GM21786 (cell line): ENCODE measurements around the gene CDH16.
"Not testable (repeated sequence)": the region's sequence is repeated elsewhere in the genome, so short reads cannot be mapped to it uniquely, and the experiment has no call there.

Source experiments
- ATAC-seq: cut with Tn5 transposase; IDR thresholded peaks from one replicate; pipeline ENCODE4 v1.9.1; 2021; ENCODE audit not compliant: unreplicated experiment

Gene CDH16

DNA sequence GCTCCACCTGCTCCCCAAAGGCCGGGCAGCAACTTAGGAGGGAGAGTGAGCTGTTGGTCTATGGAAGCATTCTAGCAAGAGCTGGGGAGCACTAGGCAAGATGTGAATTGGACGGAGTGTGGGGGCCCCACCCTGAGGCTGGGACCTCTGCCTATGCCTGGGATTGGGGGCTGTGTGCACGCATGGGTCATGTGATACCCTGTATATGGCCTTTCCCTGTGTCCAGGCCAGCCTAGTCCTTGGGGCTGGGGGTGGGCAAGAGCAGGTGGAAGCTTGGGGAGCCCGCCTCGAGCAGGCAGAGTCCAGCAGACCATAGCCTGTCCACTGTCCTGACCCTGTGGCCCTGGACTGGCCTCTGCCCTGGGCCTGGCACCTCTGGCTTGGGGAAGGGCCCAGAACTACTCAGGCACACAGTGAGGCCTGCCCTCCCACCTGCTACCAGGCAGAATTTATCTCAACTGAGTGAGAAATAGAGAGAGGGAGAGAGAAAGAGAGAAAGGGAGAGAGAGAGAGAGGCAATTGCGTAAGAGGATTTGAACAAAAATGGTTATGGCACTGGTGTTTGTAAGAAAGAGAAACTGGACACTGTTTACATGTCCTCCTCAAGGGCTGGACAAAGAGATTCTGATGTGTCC, 19.3 kb downstream of the CDH16 start:
- no peak for ATAC-seq

DNA sequence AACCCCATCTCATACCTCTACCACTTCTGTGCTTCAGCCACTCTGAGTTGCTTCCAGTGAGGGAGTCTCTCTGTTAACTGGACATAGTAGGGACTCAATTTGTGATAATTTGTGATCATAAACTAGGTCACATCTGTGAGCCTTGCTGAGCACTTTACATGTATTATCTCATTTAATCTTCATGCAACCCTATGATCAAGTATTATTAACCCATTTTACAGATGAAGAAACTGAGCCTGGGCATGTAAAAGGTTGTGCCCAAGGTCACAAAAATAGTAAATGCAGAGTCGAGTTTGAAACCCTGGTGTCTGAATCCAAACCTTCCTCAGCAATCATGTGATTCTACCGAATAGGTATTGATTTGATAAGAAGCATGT, 19.8 kb downstream of the CDH16 start:
- ATAC-seq: no peak

DNA sequence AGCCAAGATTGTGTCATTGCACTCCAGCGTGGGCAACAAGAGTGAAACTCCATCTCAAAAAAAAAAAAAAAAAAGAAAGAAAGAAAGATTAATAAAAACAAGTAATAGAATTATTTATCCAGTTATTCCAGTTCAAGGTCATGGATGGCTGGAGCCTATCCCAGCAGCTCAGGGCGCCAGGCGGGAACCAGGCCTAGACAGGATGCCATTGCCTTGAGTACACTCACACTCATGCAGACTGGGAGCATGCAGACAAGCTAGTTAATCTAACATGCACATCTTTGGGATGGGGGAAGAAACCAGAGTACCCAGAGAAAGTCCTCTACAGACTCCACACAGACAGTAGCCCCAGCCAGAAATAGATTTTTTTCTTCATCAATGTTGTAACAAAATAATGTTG, 20.5 kb downstream of the CDH16 start:
- no peak for ATAC-seq

DNA sequence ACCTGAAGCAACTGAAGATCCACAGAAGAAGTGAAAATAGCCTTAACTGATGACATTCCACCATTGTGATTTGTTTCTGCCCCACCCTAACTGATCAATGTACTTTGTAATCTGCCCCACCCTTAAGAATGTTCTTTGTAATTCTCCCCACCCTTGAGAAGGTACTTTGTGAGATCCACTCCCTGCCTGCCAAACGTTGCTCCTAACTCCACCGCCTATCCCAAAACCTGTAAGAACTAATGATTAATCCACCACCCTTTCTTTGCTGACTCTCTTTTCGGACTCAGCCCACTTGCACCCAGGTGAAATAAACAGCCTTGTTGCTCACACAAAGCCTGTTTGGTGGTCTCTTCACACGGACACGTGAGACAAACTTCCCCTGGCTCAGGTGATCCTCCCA, 22.0 kb downstream of the CDH16 start:
- ATAC-seq: not testable (repeated sequence)

DNA sequence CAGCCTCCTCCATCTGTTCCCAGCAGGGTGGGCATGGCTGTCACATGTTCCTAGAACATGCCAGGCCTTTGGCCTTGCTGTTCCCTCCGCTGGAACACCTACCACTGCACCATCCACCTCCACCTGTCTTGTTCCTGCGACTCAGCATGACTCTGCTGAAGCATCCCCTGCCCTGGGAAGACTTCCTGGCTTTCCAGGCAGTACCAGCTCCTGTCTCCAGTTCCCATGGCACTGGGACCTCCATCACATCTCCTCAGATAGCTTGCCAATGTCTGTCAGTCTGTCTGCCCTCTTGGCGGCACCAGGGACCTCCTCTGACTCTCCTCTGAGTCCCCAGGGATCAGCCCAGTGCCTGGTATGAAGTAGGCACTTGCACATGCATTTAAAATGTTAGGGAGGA, 22.7 kb downstream of the CDH16 start:
- no peak for ATAC-seq

DNA sequence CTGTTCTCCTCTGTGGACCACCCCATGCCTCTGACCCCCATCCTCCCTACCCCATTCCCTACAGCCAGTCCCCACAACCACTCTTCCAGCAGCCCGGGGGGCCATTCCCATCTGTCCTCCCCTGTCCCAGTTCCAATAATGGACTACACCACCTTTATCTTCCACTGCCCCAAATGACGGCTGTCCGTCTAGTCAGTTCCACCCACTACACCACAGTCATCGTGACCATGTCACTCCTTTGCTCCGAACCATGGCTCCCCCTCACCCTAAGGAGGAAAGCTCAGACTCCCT, 23.1 kb downstream of the CDH16 start:
- ATAC-seq: no peak

DNA sequence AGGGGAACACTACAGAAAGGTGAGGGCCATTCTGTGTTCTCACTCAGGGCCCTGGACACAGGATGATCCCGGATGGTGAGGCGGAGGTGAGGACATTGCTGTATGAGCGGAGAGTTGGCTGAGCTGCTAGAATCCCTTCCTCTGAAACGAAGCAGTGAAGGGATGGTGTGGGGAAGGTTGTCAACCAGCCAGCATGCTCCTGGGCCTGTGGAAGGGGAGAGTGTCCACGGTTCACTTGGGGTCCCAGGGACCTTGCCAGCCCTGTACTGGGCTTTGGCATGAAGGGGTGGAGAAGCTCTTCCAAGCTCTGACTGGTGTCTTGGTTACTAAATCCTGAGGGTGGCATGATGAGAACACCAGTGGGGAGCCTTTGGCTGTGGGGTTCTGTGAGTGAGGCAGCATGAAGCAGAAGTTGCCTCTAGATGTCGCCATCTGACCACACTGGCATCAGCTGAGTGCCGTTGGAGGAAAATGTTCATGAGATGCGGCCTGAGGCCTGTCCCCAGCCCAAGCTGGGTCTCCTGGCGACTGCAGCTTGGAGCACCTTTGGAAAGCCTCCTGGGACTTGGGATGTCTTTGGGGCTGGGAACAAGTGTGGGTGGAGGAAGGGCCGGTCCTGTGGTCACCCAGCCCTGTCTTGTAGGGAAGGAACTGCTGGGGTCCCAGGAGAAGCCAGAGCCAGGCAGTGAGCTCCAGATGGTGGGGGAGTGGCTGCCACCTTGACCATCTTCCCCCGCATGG, 23.6 kb downstream of the CDH16 start:
- no peak for ATAC-seq

DNA sequence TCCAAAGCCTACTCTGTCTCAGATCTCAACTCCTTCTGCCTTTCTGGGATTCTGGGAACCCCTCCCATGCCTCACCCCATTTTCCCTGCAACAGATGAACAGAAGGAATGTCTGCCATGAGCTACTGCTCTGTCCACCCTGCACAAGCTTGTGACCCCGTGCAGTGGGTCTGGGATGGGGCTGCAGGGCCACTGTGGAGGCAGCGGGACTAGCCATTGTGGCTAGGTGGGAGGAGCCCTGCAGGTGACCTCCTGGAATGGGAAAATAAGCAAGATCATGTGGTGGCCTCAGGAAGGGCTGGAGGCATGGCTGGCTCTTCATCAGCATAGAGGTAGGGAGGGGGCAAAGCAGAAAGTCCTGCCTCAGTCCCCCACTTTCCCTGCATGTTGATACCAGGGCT, 24.6 kb downstream of the CDH16 start:
- ATAC-seq: no peak

DNA sequence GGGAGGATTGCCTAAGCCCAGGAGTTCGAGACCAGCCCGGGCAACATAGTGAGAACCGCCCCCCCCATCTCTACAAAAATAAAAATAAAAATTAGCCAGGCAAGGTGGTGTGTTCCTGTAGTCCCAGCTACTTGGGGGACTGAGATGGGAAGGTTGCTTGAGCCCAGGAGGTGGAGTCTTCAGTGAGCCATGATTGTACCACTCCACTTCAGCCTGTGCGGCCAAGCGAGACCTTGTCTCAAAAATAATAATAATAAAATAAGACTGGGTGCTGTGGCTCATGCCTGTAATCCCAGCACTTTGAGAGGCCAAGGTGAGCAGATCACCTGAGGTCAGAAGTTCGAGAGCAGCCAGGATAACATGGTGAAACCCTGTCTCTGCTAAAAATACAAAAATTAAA, 26.9 kb downstream of the CDH16 start:
- ATAC-seq: no peak

DNA sequence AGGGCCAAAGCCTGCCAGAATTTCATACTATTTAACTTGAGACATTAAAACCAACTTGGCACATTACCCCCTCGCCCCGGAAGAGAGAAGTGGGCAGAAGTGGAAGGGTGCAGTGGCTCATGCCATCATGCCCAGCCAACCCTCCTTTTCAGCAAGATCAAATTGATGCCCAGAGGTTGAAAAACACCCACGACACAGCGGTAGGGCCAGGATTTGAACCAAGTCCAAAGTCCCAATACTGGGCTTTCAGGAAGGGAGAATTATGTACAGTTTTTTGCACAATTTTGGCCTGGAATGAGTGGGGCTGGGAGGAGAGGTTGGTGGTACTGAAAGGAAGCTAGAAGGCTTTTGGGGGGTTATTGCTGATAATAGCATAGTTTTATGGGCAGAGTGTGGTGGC, 27.3 kb downstream of the CDH16 start:
- no peak for ATAC-seq

DNA sequence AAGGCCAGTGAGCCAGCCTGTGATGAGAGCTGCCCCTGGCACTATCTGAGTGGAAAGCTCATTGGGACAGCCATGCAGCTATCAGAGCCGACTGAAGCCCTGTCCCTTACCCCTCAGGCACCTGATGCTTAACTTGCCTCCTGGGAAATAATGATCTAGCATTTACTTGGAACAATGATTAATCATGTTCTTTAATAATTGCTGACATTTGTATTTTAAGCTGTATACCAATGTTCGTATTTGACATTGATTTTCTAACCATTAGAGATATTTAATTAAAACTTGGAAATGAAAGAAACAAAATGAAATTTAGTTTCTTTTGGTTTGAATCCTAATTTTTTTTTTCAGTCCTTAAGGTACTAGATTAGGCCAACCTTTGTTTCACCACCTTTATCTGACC, 27.9 kb downstream of the CDH16 start:
- no peak for ATAC-seq

DNA sequence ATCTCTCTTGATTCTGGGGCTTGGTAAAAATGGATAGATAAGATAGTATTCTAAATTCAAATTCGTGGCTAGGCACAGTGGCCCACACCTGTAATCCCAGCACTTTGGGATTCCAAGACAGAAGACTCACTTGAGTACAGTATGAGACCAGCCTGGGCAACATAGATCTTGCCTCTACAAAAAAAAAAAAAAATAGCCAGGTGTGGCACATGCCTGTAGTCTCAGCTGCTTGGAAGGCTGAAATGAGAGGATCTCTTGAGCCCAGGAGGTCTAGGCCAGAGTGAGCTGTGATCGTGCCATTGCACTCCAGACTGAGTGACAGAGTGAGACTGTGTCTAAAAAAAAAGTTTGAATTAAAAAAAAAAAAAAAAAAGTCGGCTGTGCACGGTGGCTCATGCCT, 29.1 kb downstream of the CDH16 start:
- no peak for ATAC-seq

DNA sequence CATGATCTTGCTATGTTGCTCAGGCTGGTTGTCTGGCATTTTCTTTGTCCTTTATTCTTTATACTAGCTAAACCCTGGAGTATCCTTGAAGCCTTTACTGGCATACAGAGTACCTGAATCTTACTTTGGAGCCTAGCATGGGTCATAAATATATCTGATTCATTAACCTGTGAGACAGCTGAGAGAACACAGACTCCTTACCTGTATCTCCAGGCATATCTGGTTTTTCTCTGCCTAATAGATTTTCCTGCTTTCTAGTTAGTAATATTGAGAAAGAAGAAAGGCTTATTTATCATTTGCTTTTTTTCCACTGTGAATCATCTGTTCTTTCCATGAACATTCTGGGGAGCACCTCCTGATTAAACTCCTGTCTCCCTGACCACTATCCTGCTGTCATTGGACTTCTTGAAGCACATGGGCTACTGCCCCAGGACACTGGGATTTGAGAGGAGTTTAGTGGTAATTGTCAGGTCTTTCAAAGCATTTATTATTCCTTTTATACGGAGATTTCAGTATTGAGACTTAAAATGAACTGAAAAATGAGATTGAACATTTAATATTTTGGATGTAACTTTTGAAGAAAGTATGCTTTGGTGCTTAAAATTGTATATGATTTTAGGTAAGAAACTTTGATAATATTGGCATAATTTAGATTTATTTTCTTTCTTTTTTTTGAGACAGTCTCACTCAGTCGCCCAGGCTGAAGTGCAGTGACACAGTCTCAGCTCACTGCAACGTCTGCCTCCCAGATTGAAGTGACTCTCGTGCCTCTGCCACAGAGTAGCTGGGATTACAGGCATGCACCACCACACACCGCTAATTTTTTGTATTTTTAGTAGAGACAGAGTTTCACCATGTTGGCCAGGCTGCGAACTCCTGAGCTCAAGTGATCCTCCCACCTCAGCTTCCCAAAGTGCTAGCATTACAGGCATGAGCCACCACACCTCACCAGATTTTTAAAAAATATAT, 29.8 kb downstream of the CDH16 start:
- ATAC-seq: no peak

DNA sequence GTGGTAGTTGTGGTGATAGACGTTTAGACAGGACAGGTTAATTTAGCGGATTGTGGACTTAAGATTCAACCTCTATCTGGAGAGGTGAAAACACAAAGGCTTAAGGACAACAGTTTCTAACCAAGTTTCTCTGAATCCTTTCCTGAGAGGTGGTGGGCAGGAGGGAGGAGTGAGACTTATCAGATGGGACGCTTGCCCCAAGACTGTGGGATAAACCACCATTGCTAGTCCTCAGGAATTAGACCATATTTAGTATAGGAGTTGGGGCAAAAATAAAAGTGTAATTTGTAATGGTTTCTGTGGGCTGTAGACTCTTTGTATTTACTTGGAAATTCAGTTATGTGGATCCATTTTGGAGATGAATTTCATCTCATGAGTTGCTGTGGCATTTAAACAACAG, 31.8 kb downstream of the CDH16 start:
- no peak for ATAC-seq

DNA sequence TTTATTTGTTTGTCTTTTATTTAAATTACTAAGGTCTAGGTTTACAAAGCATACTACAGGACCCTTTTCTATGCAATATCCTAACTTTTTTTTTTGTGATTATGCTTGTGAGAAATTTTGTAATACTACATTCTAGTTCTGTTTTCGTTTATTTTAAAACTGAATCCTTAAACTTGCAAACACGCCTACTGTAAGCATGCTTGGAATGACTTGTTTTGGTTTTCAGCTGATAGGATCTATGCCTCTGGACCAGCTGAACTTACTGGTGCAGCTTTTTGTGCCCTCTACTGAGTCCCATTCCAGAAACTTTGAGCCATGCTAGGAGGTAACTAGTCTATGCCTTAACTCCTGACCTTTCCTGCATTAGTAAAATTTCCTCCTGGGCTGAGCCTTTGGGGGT, 32.4 kb downstream of the CDH16 start:
- no peak for ATAC-seq

DNA sequence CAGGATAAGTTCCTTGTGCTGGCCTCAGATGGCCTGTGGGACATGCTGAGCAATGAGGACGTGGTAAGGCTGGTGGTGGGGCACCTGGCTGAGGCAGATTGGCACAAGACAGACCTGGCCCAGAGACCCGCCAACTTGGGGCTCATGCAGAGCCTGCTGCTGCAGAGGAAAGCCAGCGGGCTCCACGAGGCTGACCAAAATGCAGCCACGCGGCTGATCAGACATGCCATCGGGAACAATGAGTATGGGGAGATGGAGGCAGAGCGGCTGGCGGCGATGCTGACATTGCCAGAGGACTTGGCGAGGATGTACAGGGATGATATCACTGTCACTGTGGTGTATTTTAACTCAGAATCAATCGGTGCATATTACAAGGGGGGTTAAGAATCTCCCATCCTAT, 33.2 kb downstream of the CDH16 start:
- no peak for ATAC-seq

DNA sequence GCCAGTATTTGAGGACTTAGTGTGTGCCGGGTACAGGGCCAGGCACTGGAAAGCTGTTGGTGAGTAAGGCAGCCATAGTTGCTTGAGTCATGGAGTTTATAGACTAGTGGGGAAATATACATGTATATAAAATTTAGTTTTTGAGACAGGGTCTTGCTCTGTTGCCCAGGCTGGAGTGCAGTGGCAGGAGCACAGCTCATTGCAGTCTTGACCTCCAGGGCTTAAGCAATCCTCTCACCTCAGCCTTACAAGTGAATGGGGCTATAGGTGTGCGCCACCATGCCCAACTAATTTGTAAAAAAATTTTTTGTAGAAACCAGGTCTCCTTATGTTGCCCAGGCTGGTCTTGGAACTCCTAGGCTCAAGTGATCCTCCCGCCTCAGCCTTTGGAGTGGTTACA, 36.0 kb downstream of the CDH16 start:
- no peak for ATAC-seq

DNA sequence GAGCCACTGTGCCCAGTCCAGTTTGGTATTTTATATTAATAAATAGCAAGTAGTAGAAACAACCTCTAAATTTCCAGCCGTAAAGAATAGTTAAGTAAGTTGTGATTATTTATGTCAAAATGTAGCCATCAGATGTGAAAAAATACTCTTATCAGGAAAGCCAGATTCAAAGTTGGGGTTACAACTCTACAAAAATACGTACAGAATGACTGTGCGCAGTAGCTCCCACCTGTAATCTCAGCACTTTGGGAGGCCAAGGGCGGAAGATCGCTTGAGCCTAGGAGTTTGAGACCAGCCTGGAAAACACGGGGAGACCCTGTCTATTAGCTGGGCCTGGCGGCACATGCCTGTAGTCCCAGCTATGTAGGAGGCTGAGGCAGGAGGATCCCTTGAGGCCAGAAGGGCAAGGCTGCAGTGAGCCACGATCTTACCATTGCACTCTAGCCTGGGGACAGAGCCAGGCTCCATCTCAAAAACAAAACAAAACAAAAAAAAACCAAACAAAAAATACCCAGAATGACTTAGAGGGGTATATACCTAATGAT, 36.6 kb downstream of the CDH16 start:
- no peak for ATAC-seq

DNA sequence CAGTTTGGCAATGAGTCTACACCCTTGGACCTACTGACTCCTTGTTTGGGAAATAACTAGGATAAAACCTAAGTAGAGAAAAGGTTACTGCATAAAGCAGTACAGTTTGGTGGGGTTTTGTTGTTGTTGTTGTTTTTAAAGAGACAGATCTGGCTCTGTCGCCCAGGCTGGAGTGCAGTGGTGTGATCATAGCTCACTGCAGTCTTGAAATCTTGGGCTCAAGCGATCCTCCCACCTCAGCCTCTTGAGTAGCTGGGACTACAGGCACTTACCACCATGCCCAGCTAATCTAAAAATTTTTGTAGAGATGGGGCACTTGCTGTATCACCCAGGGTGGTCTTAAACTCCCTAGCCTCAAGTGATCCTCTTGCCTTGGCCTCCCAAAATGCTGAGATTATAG, 37.1 kb downstream of the CDH16 start:
- no peak for ATAC-seq

DNA sequence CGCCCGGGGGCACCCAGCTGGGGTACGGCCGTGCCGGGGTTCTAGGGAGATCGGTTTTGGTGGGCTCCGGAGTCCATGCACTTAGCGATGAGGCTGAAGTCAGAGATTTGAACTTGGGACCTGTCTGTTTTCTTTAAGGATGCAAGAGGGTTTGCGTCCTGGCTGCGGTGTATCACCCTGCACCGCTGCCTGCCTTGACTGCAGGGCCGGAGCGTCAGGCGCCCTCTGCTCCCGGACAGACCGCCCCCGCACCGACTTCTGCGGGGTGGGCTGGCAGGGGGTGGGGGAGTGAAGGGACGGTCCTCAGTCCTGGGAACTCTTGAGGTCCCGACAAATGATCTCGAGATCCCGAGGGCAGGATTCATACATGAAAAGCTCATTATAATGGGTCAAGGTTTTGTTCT, 37.7 kb downstream of the CDH16 start:
- peak; percentile 3 for ATAC-seq

DNA sequence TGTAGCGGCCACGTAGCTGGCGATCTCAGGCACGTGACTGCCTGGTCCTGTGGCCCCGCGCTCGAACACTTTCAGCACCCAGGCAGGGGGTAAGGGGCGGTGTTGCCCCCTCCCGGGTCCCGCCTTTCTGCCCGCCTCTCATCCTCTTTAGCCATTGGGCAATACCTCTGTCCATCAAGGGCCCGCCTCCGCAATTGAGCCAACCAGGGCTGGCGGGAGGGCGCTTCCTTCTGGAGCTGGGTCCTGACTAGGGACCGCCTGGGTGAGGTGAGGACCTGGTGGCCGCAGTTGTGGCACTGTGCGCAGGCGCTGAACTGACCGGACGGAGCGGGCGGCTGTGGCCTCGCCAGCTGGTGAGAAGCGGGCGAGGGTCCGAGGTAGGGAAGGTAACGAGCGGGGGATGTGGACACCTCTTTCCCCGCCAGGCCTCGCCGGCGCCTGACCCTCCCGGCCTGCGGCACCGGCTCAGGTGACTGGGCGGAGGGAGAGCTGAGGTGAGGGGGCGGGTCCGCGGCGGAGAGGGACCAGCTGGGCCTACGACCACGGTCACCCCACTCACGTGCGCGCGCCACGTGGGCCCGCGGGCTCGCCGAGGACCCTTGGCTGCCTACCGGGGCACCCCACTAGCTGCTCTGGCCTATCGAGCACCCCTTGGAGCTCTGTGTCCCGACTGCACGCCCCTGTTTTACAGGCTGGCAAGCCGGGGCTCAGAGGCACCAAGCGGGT, 38.2 kb downstream of the CDH16 start, which contains the start of gene PDP2:
Gene PDP2, plus strand, starts transcription at position 228 of the 726 bp plus-strand sequence. CDS start 3,770 bp downstream, outside the sequence.
- ATAC-seq: peak; percentile 95
